Ecto neural progenitor cell (in vitro differentiated cells): Measurements from ENCODE around the gene NINL.
"Not testable (repeated sequence)": the region's sequence is repeated elsewhere in the genome, so short reads cannot be mapped to it uniquely, and the experiment has no call there.

ENCODE experiments used
- DNase-seq: peaks from one replicate; pipeline ENCODE4 v3.0.0-alpha.2; 2018; ENCODE audit warnings: low spot score

Gene NINL

DNA sequence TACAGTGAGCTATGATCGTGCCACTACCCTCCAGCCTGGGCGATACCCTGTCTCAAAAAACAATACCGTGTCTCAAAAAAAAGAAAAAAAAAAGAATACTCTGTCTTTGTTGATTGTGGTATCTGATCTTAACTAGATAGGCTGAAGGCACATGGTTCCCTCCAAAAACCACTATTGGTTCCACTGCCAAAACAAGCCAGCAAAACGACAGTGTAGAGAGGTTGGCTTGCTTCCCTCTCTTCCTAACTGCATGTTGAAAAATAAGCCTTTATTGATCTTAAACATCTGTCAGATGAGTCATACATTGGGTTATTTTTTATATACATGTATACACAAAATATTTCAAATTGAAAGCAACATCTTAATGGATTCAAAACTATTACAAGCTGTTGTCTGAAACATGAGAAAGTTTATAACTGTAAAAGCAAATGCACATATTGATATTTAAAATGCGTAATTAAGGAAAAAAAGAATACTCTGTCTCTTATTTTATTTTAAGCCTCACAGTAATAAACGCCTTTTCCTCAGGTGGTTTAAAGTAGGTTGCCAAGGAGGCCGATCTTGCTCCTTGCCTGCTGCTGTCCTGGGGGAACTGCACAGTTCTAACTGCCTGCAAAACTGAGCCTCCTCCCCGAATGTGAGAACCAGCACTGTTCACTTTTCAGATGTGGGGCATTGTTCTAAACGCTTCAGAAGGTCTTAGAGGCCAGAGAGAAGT is 7.0 kb upstream of the NINL start:
- no peak for DNase-seq

DNA sequence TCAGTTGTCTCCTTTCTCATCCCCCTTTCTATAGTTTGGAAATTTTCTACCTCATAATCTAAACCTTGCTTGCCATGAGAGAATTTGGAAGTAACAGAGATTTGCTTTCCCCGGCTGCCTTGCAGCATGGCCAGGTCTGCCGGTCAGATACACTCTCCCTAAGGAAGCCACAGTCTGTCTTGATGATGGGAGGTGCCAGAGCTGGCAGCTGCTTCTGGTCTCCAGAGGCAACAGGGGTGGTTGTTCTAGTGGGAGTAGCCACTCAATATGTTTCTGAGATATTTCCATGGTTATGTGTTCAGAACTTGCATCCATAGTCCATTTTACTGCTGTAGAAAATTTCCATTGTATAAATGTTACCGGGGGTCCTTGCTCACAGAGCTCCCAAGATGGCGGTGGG is 5.4 kb upstream of the NINL start:
- DNase-seq = not testable (repeated sequence)

DNA sequence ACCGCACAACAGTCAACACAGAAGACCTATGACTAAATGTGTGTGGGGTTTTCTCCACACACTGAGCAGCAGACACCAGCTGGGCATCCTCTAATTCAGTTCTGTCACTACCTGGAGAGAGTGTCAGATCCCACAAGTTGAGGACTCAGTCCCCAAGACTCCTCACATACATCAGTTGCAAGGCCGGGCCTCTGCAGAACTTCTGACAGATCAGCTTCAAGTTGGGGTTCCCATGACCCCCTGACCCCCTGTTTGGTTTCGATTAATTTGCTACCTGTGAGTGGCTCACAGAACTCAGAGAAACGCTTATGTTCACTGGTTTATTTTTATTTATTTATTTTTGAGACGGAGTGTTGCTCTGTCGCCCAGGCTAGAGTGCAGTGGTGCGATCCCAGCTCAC is 3.2 kb upstream of the NINL start:
- DNase-seq = no peak

DNA sequence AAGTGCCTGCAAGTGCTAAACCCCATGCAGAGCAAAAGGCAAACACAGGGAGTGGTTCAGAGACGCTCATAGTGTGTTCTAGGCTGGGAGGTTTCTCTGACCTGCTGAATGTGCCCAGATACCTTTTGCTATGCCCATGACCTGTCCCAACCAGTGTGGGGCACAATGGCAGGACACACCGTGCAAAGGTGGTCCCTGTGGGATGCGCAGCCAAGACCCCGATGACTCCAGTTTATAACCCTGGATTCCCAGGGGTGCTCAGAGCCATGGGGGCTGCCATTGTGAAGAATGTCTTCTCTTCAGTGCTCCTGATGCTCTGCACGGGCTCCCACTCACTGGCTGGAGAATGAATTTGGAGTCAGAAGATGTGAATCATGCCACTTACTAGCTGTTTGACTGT is 2.2 kb upstream of the NINL start:
- no peak for DNase-seq

DNA sequence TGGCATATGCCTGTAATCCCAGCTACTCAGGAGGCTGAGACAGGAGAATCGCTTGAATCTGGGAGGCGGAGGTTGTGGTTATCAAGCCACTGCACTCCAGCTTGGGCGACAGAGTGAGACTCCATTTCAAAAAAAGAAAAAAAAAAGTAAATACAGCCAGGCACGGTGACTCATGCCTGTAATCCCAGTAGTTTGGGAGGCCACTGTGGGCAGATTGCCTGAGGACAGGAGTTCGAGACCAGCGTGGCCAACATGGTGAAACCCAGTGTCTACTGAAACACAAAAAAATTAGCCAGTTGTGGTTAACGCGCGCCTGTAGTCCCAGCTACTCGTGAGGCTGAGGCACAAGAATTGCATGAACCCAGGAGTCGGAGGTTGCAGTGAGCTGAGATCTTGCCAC is 1.5 kb upstream of the NINL start:
- no peak for DNase-seq

DNA sequence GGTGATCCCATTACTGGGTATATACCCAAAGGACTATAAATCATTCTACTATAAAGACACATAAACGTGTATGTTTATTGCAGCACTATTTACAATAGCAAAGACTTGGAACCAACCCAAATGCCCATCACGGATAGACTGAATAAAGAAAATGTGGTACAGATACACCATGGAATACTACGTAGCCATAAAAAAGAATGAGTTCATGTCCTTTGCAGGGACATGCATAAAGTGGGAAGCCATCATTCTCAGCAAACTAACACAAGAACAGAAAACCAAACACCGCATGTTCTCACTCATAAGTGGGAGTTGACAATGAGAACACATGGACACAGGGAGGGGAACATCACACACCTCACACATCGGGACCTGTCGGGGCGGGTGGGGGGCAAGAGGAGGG is 1.7 kb downstream of the NINL start:
- not testable (repeated sequence) for DNase-seq

DNA sequence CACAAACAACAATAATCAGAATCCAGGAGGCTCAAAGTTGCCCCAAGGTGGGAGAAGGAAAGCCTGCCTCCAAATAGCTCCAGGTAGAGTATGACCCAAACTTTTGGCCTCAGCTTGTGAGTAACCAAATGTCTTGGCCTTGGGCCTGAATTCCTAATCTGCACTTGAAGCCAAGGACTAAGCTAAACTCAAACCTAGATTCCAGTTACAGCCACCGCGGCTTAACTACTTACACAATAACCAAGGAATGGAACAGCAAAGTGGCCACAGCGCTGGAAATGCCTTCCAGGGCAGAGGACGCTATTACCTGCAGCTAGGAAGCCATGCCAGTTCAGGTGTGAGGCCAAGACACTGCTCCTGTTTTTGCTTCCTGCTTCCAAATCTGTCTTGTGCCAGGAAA is 4.6 kb downstream of the NINL start:
- no peak for DNase-seq

DNA sequence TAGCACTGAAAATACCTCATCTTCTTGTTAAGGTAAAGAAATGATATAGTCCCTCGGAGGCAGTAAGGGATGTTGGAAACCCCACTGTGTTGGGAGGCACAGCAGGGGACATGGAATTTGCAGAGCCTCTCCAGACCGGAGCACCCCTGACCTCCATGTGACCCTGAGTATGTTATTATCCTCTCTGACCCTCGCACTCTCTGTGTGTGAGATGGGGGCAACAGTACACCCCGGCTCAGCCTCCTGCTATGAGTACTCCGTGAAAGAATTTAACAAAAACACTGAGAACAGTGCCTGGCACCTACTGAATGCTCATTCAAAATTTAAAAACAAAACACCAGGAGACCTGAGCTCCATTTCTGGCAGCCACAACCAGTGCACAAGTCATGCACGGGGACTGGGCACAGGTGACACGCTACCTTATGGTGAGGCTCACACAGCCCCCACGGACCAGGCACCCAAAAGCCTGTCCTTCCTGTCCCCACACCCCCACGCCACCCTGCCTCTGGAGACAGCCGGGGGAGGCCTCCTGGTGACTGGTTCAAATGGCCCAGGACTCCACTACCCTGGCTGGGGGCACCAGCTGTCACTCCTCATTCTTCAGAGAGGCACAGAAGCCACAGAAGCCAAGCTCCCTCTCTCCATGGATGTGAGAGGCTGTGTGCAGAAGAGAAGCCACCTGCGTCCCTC is 6.1 kb downstream of the NINL start:
- no peak for DNase-seq

DNA sequence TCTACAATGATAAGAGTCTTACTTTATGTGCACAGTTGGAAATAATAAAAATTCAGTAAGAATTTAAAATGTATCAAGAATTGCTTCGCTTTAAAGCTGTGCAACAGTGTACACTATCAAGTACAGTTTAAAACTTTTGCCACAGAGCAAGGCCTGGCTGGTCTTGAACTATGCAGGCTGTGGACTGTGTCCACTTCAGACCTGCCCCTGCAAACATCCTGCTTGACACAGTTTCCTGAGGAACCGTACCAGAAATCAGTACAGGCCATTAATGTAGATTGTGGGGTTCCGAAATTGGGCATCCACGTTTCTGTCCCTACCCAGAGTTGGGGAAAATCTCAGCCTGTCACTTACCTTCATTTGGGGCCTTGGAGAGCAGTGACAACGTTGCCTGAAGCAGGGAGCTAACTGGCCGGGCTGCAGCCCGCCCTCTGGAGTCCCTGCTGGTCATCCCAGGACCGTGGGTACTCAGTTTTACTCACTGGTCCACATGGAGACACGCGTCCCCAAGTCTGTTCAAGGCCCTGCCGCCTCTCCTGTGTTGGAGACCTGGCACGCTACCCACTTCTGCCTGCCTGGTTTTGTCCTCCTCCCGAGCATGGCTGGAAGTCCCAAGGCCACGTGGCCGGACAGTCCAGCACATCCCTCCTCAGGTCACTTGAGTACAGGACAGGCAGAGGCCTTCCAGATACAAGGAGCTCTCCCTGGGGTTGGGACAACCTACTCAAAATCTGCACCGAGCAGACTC is 8.4 kb downstream of the NINL start:
- no peak for DNase-seq

DNA sequence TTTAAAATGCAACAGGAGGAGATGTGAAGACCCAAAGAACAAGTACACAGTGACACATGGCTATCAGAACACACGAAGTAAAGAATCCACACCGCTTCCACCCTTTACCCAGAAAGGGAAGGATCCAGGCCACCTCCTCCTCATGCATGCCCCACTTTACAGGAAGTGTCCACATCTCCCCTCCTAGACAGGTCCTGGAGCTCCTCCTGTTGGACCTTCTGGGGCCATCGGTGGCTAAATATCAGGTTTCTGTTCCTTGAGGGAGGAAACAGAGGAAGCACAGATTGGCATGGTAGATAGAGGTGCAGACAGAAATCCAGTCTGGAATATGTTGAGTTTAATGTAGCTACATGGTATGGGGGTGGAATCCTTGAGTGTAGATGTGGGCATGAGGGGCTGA is 10.9 kb downstream of the NINL start:
- no peak for DNase-seq

DNA sequence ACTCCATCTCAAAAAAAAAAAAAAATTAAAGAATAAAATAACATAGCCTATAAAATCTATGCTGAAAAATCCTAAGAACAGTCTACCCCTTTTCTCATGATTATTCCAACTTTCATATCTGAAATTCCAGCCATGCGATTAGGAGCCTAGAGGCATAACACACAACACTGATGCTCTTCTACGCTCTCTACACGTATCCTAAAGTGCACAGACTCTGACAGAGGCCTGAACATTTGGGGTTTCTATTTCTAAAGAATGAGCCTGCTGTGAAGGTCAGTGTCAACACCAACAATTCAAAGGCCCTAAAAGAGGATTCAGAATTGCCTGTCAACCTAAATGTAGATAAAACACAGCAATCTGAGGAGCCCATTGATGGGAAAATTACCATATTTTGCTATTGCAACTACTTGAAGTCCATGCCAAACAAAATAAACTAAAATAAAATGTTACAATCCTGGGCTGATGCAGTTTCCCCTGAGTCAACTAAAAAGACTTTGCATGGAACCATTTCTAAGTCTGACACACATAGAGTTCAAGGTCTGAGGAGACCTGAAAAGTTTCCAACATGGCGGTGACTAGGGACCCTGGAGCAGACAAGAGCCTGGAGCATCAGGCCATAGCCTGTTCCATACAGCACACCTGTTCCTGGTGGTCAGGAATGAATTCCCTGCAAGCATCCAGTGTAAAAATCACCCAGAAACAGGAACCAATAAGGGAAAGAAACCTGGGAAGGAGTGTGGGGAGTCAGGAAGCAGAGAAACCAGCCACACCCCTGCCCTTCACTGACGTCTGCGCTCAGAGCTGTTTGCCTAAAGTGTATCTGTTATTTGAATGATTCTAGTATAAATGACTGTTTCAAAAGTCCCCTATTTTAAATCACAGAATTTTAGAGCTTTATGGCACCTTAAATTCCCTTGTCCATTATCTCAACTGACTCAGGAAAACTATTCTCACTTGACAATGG is 11.8 kb downstream of the NINL start:
- DNase-seq = no peak

DNA sequence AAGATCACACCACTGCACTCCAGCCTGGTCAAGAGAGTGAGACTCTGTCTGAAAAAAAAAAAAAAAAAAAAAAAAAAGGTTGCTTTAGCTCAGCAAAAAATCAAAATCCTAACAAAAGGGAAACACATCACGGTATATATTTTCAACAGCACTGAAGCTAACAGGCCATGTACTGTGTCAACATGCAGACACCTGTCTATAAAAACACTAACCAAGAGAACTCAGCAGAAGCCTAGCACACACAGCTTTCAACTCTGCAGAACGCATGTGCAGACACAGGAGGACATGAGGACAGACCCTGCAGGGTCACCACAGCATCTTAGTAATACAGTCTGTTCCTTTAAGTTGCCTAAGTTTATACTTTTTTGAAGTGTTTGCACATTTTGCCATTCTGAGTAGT is 13.5 kb downstream of the NINL start:
- no peak for DNase-seq

DNA sequence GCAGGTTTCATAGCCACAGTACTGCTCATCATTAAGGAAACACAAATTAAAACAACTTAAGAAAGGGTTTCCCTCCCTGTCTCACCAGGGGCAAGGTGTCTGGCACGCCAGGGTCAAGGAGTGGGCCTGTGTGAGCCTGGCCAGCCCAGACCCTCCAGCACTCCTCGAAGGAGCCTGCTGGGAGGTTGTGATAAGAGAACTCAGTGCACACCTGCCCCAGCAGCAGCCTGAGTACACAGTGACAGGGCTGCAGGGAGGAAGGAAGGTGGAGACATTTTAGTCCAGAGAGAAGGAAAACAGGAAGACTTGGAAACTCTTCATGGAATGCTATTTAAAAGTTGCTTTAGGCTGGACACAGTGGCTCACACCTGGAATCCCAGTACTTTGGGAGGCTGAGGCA is 14.1 kb downstream of the NINL start:
- no peak for DNase-seq

DNA sequence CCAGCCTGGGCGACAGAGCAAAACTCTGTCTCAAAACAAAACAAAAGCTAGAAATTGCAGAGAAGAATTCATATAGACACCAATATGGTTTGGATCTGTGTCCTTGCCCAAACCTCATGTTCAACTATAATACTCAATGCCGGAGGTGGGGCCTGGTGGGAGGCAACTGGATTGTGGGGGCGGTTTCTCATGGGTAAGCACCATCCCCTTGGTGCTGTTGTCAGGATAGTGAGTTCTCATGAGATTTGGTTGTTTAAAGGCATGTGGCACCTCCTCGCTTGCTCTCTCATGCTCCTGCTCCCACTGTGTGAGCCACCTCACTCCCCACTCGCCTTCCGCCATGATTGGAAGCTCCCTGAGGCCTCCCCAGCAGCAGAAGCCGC is 15.2 kb downstream of the NINL start:
- DNase-seq = no peak

DNA sequence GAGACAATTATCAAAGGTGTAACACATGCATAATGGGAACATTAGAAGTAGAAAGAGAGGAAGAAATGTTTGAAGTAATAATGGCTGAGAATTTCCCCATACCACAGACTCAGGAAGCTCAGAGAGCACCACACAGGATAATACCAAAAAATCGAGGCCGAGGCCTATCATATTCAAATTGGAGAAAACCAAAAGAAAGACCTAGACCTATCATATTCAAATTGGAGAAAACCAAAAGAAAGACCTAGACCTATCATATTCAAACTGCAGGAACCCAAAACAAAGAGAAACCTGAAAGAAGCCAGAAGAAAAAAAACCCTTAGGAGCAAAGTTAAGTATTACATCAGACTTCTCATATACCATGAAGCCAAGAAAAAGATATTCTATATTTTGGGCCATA is 18.0 kb downstream of the NINL start:
- no peak for DNase-seq

DNA sequence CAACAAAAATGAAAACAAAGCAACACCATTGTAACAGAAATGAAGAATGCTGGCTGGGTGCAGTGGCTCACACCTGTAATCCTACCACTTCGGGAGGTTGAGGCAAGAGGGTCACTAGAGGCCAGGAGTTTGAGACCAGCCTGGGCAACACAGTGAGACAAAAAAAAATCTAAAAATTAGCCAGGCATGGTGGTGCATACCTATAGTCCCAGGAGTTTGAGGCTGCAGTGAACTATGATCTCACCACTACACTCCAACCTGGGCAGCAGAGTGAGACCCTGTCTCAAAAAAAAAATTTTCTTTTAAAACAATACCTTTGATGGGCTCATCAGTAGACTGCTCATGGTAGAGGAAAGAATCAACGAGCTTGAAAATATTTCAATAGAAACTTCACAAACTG is 18.5 kb downstream of the NINL start:
- DNase-seq = no peak

DNA sequence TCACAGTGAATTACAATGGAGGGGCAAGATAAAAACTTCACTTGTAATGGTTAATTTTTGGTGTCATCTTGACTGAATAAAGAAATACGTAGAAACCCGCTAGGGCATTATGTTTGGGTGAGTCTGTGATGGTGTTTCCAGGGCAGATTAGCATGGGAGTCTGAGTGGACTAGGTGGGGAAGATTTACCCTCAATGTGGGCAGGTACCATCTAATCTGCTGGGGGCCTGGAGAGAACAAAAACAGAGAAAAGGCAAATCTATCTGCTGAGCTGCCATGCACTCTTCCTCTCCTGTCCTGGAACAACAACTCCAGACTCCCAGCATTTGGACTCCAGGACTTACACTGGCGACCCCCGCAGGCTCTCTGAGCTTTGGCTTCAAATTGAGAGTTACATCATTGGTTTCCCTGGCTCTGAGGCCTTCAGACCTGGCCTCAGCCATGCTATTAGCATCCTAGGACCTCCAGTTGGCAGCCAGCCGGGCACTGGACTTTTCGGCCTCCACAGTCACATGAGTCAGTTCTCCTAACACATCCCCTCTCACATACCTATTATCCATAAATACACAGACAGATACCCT is 19.7 kb downstream of the NINL start:
- no peak for DNase-seq

DNA sequence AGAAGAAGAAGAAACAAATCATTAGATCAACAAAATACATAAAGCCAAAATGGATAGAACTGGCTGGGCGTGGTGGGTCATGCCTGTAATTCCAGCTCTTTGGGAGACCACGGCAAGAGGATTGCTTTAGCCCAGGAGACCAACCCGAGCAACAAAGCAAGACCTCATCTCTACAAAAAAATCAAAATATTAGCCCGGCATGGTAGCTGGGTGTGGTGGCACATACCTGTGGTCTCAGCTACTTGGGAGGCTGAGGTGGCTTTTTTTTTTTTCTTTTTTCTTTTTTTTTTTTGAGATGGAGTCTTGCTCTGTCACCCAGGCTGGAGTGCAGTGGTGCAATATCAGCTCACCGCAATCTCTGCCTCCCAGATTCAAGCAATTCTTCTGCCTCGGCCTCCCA is 21.5 kb downstream of the NINL start:
- DNase-seq = no peak

DNA sequence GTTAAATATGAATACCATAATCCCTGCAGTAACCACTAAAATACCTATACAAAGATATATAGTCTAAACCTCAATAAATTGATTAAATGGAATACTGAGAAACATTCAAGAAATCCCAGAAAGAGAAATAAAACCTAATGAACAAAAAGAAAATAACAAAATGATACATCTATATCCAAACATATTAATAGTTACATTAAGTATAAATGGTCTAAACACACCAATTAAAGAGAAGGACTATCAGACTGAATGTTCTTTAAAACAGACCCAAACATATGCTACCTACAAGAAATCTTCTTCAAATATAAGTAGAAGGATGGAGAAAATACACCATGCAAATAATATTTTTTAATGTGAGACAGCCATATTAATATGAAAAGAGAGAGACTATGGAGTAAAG is 22.0 kb downstream of the NINL start:
- no peak for DNase-seq

DNA sequence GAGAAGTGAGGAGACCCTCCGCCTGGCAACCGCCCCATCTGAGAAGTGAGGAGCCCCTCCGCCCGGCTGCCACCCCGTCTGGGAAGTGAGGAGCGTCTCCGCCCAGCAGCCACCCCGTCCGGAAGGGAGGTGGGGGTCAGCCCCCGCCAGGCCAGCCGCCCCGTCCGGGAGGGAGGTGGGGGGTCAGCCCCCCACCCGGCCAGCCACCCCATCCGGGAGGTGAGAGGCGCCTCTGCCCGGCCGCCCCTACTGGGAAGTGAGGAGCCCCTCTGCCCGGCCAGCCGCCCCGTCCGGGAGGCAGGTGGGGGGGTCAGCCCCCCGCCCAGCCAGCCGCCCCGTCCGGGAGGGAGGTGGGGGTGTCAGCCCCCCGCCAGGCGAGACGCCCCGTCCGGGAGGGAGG is 23.6 kb downstream of the NINL start:
- not testable (repeated sequence) for DNase-seq

DNA sequence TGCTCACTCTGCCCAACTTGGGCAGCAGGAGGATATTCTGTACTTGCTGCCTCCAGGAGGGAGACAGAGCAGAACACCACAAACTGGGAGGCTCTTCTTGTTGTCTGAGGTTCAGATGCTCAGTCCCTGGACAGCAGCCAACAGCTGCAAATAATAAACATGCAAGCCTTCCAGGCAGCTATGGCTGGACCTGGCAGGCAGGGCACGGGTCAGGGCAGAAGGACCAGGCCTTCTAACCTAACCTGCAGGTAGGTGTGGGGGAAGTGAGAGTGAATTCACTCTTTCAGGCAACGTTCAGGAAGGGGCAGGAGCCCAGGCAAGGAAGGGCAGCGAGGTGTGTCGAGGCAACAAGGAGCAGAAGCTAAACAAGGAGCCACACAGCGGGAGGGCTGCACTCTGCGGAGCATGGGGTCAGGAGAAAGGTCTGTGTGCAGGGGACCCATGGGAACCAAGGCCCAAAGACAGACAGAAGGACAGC is 31.5 kb downstream of the NINL start:
- no peak for DNase-seq

DNA sequence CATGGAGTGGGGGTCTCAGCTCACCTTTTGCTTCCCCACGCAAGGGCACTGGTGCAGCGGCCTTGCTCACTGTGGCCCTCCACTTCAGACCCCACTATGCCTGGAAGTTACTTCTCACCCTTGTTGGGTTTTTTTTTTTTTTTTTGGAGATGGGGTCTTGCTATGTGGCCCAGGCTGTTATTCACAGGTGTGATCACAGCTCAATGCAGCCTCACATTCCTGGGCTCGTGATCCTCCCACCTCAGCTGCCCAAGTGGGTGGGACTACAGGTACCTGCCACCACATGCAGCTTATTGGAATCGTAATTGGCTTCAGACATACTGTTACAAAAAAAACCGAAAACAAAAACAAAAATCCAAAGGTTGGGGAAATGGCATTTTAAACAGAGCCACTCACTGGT is 32.4 kb downstream of the NINL start:
- DNase-seq = no peak
